ENCODE data around the gene SZT2. TPM values are rescaled to one million over a fixed set of nuclear protein-coding genes. Genes with fewer than 3 reads are reported as not detected.

SZT2 gene
- total RNA-seq, 1 donor from 2014 or later = 30.0 TPM

- H3K79me2 ChIP-seq (ENCODE audit: insufficient read depth, low read length) = no peaks in the 10 kb centered on the region
- no peaks in the 10 kb centered on the region for H3K9me3 ChIP-seq (ENCODE audit: insufficient read depth, low read depth, low read length)
- H3K27me3 ChIP-seq (ENCODE audit: insufficient read depth, low read length) = no peaks in the 10 kb centered on the region
- peak overlapping the region; percentile 86 for H3K4me3 Mint-ChIP-seq (ENCODE audit: unreplicated experiment)
- H3K27ac Mint-ChIP-seq (ENCODE audit: unreplicated experiment) = peak overlapping the region; percentile 59
- peaks cover 17% of the 10 kb centered on the region for H3K4me1 ChIP-seq (ENCODE audit: insufficient read depth, low read length)
- H3K4me3 ChIP-seq (ENCODE audit: insufficient read depth, low read depth, low read length) = peak overlapping the region; percentile 63
- peak overlapping the region; percentile 92 for H3K4me2 ChIP-seq (ENCODE audit: low read length)
- H3K9ac ChIP-seq (ENCODE audit: low read length) = peak overlapping the region; percentile 67
- peak overlapping the region; percentile 88 for H2AFZ ChIP-seq (ENCODE audit: low read depth, low read length)
- no peaks in the 10 kb centered on the region for H3K27me3 Mint-ChIP-seq (ENCODE audit: low read depth, unreplicated experiment)
- peak; percentile 92 for DNase-seq (ENCODE audit: low read depth)
- no peaks in the 10 kb centered on the region for H3K36me3 Mint-ChIP-seq (ENCODE audit: low read depth, unreplicated experiment)
- no peaks in the 10 kb centered on the region for H3K36me3 ChIP-seq (ENCODE audit: insufficient read depth, low read length)
- H3K9me3 Mint-ChIP-seq (ENCODE audit: unreplicated experiment) = peaks cover 2% of the 10 kb centered on the region
- peaks cover 6% of the 10 kb centered on the region for H3K4me1 Mint-ChIP-seq (ENCODE audit: low read depth, unreplicated experiment)
- H4K20me1 ChIP-seq (ENCODE audit: insufficient read depth, low read length) = no peaks in the 10 kb centered on the region
- no peak for TF ChIP-seq CTCF (IDR thresholded peaks at IDR 0.05; ENCODE audit: insufficient read depth, low read depth, low read length)
- TF ChIP-seq EZH2 (IDR thresholded peaks at IDR 0.05; ENCODE audit: insufficient read depth, low read length) = no peak
- peak overlapping the region; percentile 45 for H3K27ac ChIP-seq (ENCODE audit: low read depth, low read length)
- FAIRE-seq = no peak
Measured at GRCh38 chr1:43349594-43350306, 39.9 kb upstream of the SZT2 start.

GRCh38 chr1:43350976-43351375, 38.7 kb upstream of the SZT2 start:
- Histone ChIP-seq H3K4me3 (ENCODE audit: insufficient read depth, low read depth, low read length) (no peak overlapping the region), H3K79me2 (ENCODE audit: insufficient read depth, low read length) (no peaks in the 10 kb centered on the region), H3K36me3 (ENCODE audit: insufficient read depth, low read length) (no peaks in the 10 kb centered on the region), H3K4me1 (ENCODE audit: insufficient read depth, low read length) (peaks cover 17% of the 10 kb centered on the region), H3K4me2 (ENCODE audit: low read length) (no peak overlapping the region), H3K27ac (ENCODE audit: low read depth, low read length) (no peak overlapping the region), H4K20me1 (ENCODE audit: insufficient read depth, low read length) (no peaks in the 10 kb centered on the region), H3K27me3 (ENCODE audit: insufficient read depth, low read length) (no peaks in the 10 kb centered on the region), H3K9me3 (ENCODE audit: insufficient read depth, low read depth, low read length) (no peaks in the 10 kb centered on the region), H3K9ac (ENCODE audit: low read length) (no peak overlapping the region), H2AFZ (ENCODE audit: low read depth, low read length) (no peak overlapping the region)
- H3K4me3 Mint-ChIP-seq (ENCODE audit: unreplicated experiment) = no peak overlapping the region
- DNase-seq (ENCODE audit: low read depth) (no peak), FAIRE-seq (no peak)
- H3K4me1 Mint-ChIP-seq (ENCODE audit: low read depth, unreplicated experiment) = peaks cover 6% of the 10 kb centered on the region
- no peak for TF ChIP-seq EZH2 (IDR thresholded peaks at IDR 0.05; ENCODE audit: insufficient read depth, low read length)
- no peak for TF ChIP-seq CTCF (IDR thresholded peaks at IDR 0.05; ENCODE audit: insufficient read depth, low read depth, low read length)
- H3K27ac Mint-ChIP-seq (ENCODE audit: unreplicated experiment) = no peak overlapping the region
- H3K36me3 Mint-ChIP-seq (ENCODE audit: low read depth, unreplicated experiment) = no peaks in the 10 kb centered on the region
- H3K27me3 Mint-ChIP-seq (ENCODE audit: low read depth, unreplicated experiment) = no peaks in the 10 kb centered on the region
- H3K9me3 Mint-ChIP-seq (ENCODE audit: unreplicated experiment) = peaks cover 2% of the 10 kb centered on the region
